ENCODE measurements around the gene GCAT. TPM values are rescaled to one million over a fixed set of nuclear protein-coding genes. Genes with fewer than 3 reads are reported as not detected.

GCAT gene
- total RNA-seq, 2 experiments from 2014 or later = 1.4 to 1.8 TPM

DNA sequence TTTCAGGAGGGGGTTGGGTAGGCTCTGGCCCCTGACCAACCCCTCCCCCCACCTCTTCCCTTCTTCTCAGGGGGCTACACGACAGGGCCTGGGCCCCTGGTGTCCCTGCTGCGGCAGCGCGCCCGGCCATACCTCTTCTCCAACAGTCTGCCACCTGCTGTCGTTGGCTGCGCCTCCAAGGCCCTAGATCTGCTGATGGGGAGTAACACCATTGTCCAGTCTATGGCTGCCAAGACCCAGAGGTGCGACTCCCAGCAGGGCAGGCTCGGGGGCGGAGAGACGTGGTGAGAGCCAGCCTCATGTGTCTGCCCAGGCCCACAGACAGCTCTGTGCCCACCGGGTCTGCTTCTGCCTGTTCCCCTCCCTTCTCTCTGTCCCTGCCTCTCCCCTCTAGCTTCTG lies 7.9 kb downstream of the GCAT start:
- DNase-seq (no peak), ATAC-seq (ENCODE audit: poor library complexity) (no peak)
- Mint-ChIP-seq H3K36me3 (ENCODE audit: low read depth) (no peaks in the 10 kb centered on the region), H3K27ac (no peak overlapping the region), H3K4me1 (ENCODE audit: low read depth) (peaks cover 3% of the 10 kb centered on the region), H3K9me3 (no peaks in the 10 kb centered on the region), H3K27me3 (peaks cover 20% of the 10 kb centered on the region), H3K4me3 (no peak overlapping the region)
- Histone ChIP-seq H3K27ac (ENCODE audit: low read depth in 1 of 2, low read length in 2 of 2) (no peak overlapping the region), H3K4me1 (ENCODE audit: insufficient read depth, low read length) (peaks cover 21% of the 10 kb centered on the region), H3K36me3 (ENCODE audit: insufficient read depth, low read length) (no peaks in the 10 kb centered on the region), H3K9me3 (ENCODE audit: control insufficient read depth in 1 of 2, insufficient read depth in 1 of 2, low read length in 2 of 2) (no peaks in the 10 kb centered on the region), H3K4me3 (ENCODE audit: low read length) (no peak overlapping the region), H3K27me3 (ENCODE audit: control insufficient read depth in 1 of 2, insufficient read depth in 2 of 2, low read length in 2 of 2) (peaks cover 4 to 12% of the 10 kb centered on the region in 2 experiments)
- ChIA-PET POLR2A (no interaction called here), CTCF (no interaction called here)
- intact Hi-C loops (cut with DNase I, micrococcal nuclease) = no loop called here
- TF ChIP-seq, protein P1, sequence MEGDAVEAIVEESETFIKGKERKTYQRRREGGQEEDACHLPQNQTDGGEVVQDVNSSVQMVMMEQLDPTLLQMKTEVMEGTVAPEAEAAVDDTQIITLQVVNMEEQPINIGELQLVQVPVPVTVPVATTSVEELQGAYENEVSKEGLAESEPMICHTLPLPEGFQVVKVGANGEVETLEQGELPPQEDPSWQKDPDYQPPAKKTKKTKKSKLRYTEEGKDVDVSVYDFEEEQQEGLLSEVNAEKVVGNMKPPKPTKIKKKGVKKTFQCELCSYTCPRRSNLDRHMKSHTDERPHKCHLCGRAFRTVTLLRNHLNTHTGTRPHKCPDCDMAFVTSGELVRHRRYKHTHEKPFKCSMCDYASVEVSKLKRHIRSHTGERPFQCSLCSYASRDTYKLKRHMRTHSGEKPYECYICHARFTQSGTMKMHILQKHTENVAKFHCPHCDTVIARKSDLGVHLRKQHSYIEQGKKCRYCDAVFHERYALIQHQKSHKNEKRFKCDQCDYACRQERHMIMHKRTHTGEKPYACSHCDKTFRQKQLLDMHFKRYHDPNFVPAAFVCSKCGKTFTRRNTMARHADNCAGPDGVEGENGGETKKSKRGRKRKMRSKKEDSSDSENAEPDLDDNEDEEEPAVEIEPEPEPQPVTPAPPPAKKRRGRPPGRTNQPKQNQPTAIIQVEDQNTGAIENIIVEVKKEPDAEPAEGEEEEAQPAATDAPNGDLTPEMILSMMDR (IDR thresholded peaks at IDR 0.05) = no peak

DNA sequence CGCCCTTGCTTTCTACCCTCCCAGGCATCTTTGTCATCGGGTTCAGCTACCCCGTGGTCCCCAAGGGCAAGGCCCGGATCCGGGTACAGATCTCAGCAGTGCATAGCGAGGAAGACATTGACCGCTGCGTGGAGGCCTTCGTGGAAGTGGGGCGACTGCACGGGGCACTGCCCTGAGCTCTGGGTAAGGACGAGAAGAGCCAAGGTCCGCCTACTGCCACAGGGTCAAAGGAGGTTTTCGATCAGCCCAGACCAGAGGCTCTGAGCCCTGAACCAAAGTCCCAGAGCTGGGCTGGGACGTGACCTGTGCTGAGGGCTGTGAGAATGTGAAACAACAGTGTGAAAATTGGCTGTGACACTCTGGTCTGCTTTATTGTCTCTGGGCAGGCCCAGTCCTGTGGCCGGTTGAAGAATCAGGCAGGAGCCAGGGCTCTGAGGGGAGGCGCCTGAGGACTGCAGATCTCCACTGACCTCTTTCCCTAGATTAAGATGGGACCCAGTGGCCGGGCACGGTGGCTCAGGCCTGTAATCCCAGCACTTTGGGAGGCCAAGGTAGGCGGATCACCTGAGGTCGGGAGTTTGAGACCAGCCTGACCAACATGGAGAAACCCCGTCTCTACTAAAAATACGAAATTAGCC lies 8.9 kb downstream of the GCAT start:
- no peak overlapping the region for H3K27ac Mint-ChIP-seq
- Histone ChIP-seq H3K9me3 (ENCODE audit: control insufficient read depth in 1 of 2, insufficient read depth in 1 of 2, low read length in 2 of 2) (no peaks in the 10 kb centered on the region), H3K4me3 (ENCODE audit: low read length) (no peak overlapping the region), H3K36me3 (ENCODE audit: insufficient read depth, low read length) (no peaks in the 10 kb centered on the region), H3K27me3 (ENCODE audit: control insufficient read depth in 1 of 2, insufficient read depth in 2 of 2, low read length in 2 of 2) (peaks cover 4 to 10% of the 10 kb centered on the region in 2 experiments), H3K4me1 (ENCODE audit: insufficient read depth, low read length) (peaks cover 21% of the 10 kb centered on the region), H3K27ac (ENCODE audit: low read depth in 1 of 2, low read length in 2 of 2) (no peak overlapping the region)
- peaks cover 27% of the 10 kb centered on the region for H3K27me3 Mint-ChIP-seq
- H3K4me1 Mint-ChIP-seq (ENCODE audit: low read depth) = peaks cover 3% of the 10 kb centered on the region
- POLR2A ChIA-PET = no interaction called here
- H3K4me3 Mint-ChIP-seq = no peak overlapping the region
- intact Hi-C loops (cut with DNase I, micrococcal nuclease) = loop anchor here (1.0 to 2.0 kb wide), 4 partner anchors 26 to 149 kb away; no protein-coding TSS in a partner anchor
- DNase-seq (no peak), ATAC-seq (ENCODE audit: poor library complexity) (no peak)
- H3K36me3 Mint-ChIP-seq (ENCODE audit: low read depth) = no peaks in the 10 kb centered on the region
- CTCF ChIA-PET = interaction anchor here (0.8 to 4.1 kb wide), 9 partner anchors 9 to 148 kb away, joined by 3 to 46 read pairs (median 5); partner anchors contain the start of genes C22orf23, GCAT and POLR2F
- no peaks in the 10 kb centered on the region for H3K9me3 Mint-ChIP-seq
- TF ChIP-seq, protein P1 (IDR thresholded peaks at IDR 0.05) = no peak

DNA sequence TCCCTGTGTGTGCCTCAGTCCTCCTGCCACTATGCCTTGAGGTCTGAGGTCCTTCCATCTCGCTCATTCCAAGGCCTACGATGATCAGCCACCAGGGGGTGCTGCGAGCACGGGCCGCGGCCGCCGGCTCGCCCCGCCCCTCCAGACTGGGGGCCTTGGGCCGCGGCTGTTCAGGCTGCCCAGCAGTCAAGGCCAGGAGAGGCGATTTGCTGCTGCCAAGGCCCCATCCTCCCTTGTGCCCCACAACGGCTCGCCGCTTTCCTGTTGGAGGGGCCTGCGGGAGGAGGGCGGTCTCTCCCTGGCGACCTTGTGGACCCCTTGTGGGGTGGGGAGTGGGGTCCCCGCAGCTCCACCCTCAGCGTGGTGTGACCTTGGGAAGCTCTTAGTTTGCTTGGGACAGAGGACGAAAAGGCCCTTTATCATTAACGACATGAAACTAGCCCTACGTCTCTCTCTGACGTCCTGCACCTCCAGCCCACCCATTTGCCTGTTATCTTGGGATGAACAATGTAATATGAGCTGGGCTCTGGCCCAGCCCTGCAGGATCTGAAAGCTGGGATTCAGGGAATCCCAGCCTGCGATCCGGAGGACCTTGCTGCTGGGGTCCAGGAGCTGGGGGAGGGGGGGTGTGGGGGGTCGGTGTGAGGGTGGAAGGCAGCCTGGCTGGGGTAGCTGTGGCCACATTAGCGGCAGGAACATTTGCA lies 10.1 kb downstream of the GCAT start:
- Mint-ChIP-seq H3K4me3 (no peak overlapping the region), H3K27me3 (peaks cover 38% of the 10 kb centered on the region), H3K36me3 (ENCODE audit: low read depth) (no peaks in the 10 kb centered on the region), H3K4me1 (ENCODE audit: low read depth) (peaks cover 3% of the 10 kb centered on the region), H3K27ac (no peak overlapping the region), H3K9me3 (no peaks in the 10 kb centered on the region)
- intact Hi-C loops (cut with DNase I, micrococcal nuclease) = loop anchor here (1.0 to 2.0 kb wide), 4 partner anchors 25 to 147 kb away; no protein-coding TSS in a partner anchor
- POLR2A ChIA-PET = interaction anchor here (0.9 to 1.8 kb wide), 6 partner anchors 10 to 210 kb away, joined by 3 to 7 read pairs (median 3); partner anchors contain the start of genes ANKRD54, GCAT and GGA1
- Histone ChIP-seq H3K27me3 (ENCODE audit: control insufficient read depth in 1 of 2, insufficient read depth in 2 of 2, low read length in 2 of 2) (peaks cover 5 to 15% of the 10 kb centered on the region in 2 experiments), H3K9me3 (ENCODE audit: control insufficient read depth in 1 of 2, insufficient read depth in 1 of 2, low read length in 2 of 2) (no peaks in the 10 kb centered on the region), H3K36me3 (ENCODE audit: insufficient read depth, low read length) (no peaks in the 10 kb centered on the region), H3K4me3 (ENCODE audit: low read length) (peak overlapping the region; percentile 36), H3K27ac (ENCODE audit: low read depth in 1 of 2, low read length in 2 of 2) (no peak overlapping the region), H3K4me1 (ENCODE audit: insufficient read depth, low read length) (peaks cover 21% of the 10 kb centered on the region)
- ATAC-seq (ENCODE audit: poor library complexity) (peak; percentile 77), DNase-seq (peak; percentile 53 to 88 (median 78))
- TF ChIP-seq, protein P1 (IDR thresholded peaks at IDR 0.05) = peak; percentile 83
- CTCF ChIA-PET = interaction anchor here (0.8 to 4.1 kb wide), 11 partner anchors 10 to 147 kb away, joined by 3 to 46 read pairs (median 5); partner anchors contain the start of genes ANKRD54, C22orf23, GCAT and POLR2F
